H54 (cell line): ENCODE results near the gene SLC44A2.

ENCODE experiments used
- DNase-seq: peaks from one replicate; pipeline ENCODE4 v3.0.0; 2011; ENCODE audit warnings: low spot score, mixed read lengths; ENCODE audit not compliant: insufficient read length
- FAIRE-seq: peaks from 3 replicates; lab custom pipeline; 2011; peaks lifted over from hg19 to GRCh38; lab: Jason Lieb, UNC
- POLR2A ChIP-seq: IDR thresholded peaks from 2 replicates; pipeline ENCODE4 v1.6.1; 2011; ENCODE audit warnings: low read depth, mild to moderate bottlenecking, low read length

The SLC44A2 gene

GRCh38 chr19:10603084-10603872 lies 22.1 kb upstream of the SLC44A2 start:
- no peak for FAIRE-seq
- no peak for TF ChIP-seq POLR2A
- DNase-seq = no peak

GRCh38 chr19:10603873-10604459 lies 21.4 kb upstream of the SLC44A2 start:
- FAIRE-seq (no peak), DNase-seq (no peak)
- no peak for TF ChIP-seq POLR2A

GRCh38 chr19:10604460-10604980 lies 20.8 kb upstream of the SLC44A2 start:
- no peak for FAIRE-seq
- TF ChIP-seq POLR2A = no peak

GRCh38 chr19:10611907-10612306 lies 13.4 kb upstream of the SLC44A2 start:
- DNase-seq (no peak), FAIRE-seq (no peak)
- TF ChIP-seq POLR2A = no peak

More at GRCh38 chr19:10604460-10604980, 20.8 kb upstream of the SLC44A2 start:
- DNase-seq = no peak

GRCh38 chr19:10612499-10613119 lies 12.7 kb upstream of the SLC44A2 start:
- DNase-seq = no peak
- TF ChIP-seq POLR2A = no peak
- no peak for FAIRE-seq

- no peak for FAIRE-seq
These were observed 9.8 kb upstream of the SLC44A2 start for GRCh38 chr19:10615429-10616023.

GRCh38 chr19:10617409-10618121 lies 7.8 kb upstream of the SLC44A2 start:
- TF ChIP-seq POLR2A = no peak
- peak; percentile 41 for DNase-seq
- no peak for FAIRE-seq

More at GRCh38 chr19:10615429-10616023, 9.8 kb upstream of the SLC44A2 start:
- DNase-seq = no peak
- TF ChIP-seq POLR2A = no peak

- TF ChIP-seq POLR2A = no peak
- DNase-seq (no peak), FAIRE-seq (no peak)
These were observed 6.5 kb upstream of the SLC44A2 start for GRCh38 chr19:10618846-10619245.

GRCh38 chr19:10620786-10621185 lies 4.6 kb upstream of the SLC44A2 start:
- DNase-seq (no peak), FAIRE-seq (no peak)
- TF ChIP-seq POLR2A = no peak

GRCh38 chr19:10621966-10622365 lies 3.4 kb upstream of the SLC44A2 start:
- no peak for DNase-seq
- TF ChIP-seq POLR2A = no peak
- FAIRE-seq = no peak

GRCh38 chr19:10624585-10624984 lies 768 bp upstream of the SLC44A2 start:
- DNase-seq (no peak), FAIRE-seq (no peak)
- TF ChIP-seq POLR2A = no peak

GRCh38 chr19:10625762-10626138 lies 397 bp downstream of the SLC44A2 start:
- FAIRE-seq (no peak), DNase-seq (no peak)
- no peak for TF ChIP-seq POLR2A

- no peak for DNase-seq
- no peak for FAIRE-seq
- no peak for TF ChIP-seq POLR2A
These were observed 6.5 kb downstream of the SLC44A2 start for GRCh38 chr19:10631874-10632273.
